ENCODE data around the gene CFAP141.
A peak's percentile ranks its signal among the peaks of the same experiment; 100 is the strongest.

CFAP141 gene

DNA sequence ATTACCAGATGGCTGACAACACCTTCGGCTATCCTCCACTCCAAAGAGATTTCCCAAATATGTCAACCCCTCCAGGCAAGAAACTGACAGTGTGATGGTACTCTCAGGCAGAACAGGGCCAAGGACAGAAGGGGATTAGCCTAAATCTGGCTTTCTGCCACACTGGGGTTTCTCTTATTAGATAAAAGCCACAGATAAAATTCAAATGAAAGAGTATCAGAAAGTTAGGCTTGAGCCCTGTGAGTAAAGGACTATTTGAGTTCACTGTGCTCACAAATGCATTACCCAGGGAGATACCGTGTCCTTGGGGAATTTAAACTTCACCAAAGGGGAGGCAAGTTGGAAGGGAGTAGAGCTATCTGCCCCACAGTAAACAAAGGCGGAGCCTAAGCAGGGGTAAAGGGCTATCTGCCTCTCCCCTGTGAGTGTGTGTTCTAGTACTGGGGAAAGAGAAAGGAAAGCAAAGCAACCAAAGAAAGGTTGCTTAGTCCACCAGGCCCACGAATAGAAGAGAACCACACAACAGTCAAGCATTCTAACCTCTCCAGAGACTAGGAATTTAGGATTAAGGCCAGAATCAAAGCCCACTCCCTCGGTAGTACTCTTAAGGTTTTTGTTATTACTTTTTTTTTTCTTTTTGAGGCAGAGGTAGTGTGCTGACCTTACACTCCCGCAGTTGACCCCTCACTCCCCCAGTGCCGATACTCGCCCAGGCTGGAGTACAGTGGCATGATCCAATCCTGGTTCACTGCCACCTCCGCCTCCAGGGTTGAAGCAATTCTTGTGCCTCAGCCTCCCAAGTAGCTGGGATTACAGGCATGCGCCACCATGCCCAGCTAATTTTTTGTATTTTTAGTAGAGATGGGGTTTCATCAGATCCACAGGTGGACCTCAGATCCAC is 27.0 kb downstream of the CFAP141 start:
- DNase-seq (ENCODE audit: insufficient read length, low spot score), result no peak
- no peak for TF ChIP-seq SPI1 (IDR thresholded peaks at IDR 0.05; ENCODE audit: low read depth, low read length)
- no peak for TF ChIP-seq PAX5 (IDR thresholded peaks at IDR 0.05; ENCODE audit: insufficient read depth, low read length, severe bottlenecking)
- no peak for TF ChIP-seq TAF1 (IDR thresholded peaks at IDR 0.05; ENCODE audit: low read depth, low read length)
- no peak for TF ChIP-seq POLR2A (IDR thresholded peaks at IDR 0.05; ENCODE audit: low read depth, low read length)
- no peak for TF ChIP-seq POLR2AphosphoS5 (IDR thresholded peaks at IDR 0.05; ENCODE audit: low read depth, low read length)
- no peak for TF ChIP-seq POU2F2 (IDR thresholded peaks at IDR 0.05; ENCODE audit: low read depth, low read length)
- FAIRE-seq, result no peak

DNA sequence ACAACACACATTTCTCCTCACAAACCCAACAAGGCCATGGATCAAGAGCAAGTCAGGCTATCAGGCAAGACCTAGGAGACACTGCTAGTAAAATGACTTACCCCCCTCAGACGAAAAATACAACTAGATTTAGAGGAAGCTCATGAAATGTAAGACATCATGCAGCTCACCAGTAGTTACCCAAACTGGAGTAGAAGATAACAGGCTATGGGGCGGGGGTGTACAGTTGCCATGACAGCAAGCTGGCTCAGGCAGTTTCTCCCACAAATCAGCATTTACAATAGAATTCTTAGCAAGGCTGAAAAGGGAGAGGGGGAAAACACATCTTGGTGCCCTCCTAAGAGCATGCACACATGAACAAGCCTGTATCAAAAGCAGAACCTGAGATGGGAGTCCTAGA is 28.1 kb downstream of the CFAP141 start:
- TF ChIP-seq PAX5 (IDR thresholded peaks at IDR 0.05; ENCODE audit: insufficient read depth, low read length, severe bottlenecking) (no peak), TAF1 (IDR thresholded peaks at IDR 0.05; ENCODE audit: low read depth, low read length) (no peak), POLR2A (IDR thresholded peaks at IDR 0.05; ENCODE audit: low read depth, low read length) (no peak), POLR2AphosphoS5 (IDR thresholded peaks at IDR 0.05; ENCODE audit: low read depth, low read length) (no peak), POU2F2 (IDR thresholded peaks at IDR 0.05; ENCODE audit: low read depth, low read length) (no peak), SPI1 (IDR thresholded peaks at IDR 0.05; ENCODE audit: low read depth, low read length) (no peak)

DNA sequence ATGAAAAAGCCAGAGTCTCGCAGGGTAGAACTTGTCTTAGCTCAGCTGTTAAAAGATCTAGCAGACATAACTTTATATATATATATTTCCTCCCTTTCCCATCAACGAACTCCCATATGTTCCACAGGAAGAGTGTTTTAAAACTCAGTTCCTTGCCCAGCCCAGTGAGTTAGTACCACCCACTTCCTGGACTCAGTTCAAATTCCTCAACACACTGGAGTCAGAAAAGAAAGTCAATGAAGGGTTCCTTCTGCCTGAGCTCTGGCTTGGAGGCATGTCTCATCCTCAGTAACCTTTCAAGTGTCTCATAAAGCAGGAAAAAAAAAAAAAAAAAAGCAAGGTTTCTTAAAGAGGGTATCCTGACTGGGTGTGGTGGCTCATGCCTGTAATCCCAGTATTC is 29.8 kb downstream of the CFAP141 start:
- DNase-seq (ENCODE audit: insufficient read length, low spot score), result no peak
- TF ChIP-seq SPI1 (IDR thresholded peaks at IDR 0.05; ENCODE audit: low read depth, low read length), result no peak
- no peak for TF ChIP-seq PAX5 (IDR thresholded peaks at IDR 0.05; ENCODE audit: insufficient read depth, low read length, severe bottlenecking)
- no peak for TF ChIP-seq POLR2AphosphoS5 (IDR thresholded peaks at IDR 0.05; ENCODE audit: low read depth, low read length)
- TF ChIP-seq TAF1 (IDR thresholded peaks at IDR 0.05; ENCODE audit: low read depth, low read length), result no peak
- TF ChIP-seq POU2F2 (IDR thresholded peaks at IDR 0.05; ENCODE audit: low read depth, low read length), result no peak
- no peak for TF ChIP-seq POLR2A (IDR thresholded peaks at IDR 0.05; ENCODE audit: low read depth, low read length)
- FAIRE-seq, result no peak

More for the DNA sequence above, 28.1 kb downstream of the CFAP141 start:
- FAIRE-seq (no peak), DNase-seq (ENCODE audit: insufficient read length, low spot score) (no peak)

DNA sequence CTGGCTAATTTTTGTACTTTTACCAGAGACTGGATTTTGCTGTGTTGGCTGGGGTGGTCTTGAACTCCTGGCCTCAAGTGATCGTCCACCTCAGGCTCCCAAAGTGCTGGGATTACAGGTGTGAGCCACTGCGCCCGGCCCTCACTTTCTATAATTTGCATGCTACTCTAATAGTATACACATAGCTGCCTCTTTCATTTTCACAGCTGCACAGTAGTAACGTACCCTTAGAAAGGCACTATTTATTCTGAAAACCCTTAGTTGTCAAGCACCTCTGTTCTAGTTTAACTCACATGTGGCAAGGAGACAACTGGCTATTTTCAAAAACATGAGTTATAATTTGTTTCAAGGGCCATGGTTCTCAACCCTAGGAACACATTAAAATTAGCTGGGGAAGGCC is 31.5 kb downstream of the CFAP141 start:
- TF ChIP-seq TAF1 (IDR thresholded peaks at IDR 0.05; ENCODE audit: low read depth, low read length) (no peak), POLR2A (IDR thresholded peaks at IDR 0.05; ENCODE audit: low read depth, low read length) (no peak), POU2F2 (IDR thresholded peaks at IDR 0.05; ENCODE audit: low read depth, low read length) (no peak), SPI1 (IDR thresholded peaks at IDR 0.05; ENCODE audit: low read depth, low read length) (no peak), PAX5 (IDR thresholded peaks at IDR 0.05; ENCODE audit: insufficient read depth, low read length, severe bottlenecking) (no peak), POLR2AphosphoS5 (IDR thresholded peaks at IDR 0.05; ENCODE audit: low read depth, low read length) (no peak)
- FAIRE-seq (no peak), DNase-seq (ENCODE audit: insufficient read length, low spot score) (no peak)

DNA sequence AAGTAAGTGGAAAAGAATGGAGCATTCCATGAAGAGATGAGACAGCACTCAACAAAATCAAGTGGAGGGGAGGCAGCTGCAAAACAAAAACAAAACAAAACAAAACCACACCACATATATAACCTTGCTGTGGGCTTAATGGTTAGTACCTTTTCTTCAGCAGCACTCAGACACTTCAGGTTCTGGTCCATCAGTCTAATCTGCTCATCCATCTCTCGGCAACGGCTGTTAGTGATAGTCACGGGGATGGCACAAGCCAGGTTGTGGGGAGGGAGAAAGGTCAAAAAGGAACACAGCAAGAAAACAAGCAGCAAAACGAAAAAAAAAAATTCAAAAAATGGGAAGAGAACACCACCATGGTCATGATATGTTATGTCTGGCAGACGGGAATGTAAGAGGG is 34.3 kb downstream of the CFAP141 start:
- FAIRE-seq (no peak), DNase-seq (ENCODE audit: insufficient read length, low spot score) (no peak)
- TF ChIP-seq SPI1 (IDR thresholded peaks at IDR 0.05; ENCODE audit: low read depth, low read length) (no peak), POU2F2 (IDR thresholded peaks at IDR 0.05; ENCODE audit: low read depth, low read length) (no peak), POLR2AphosphoS5 (IDR thresholded peaks at IDR 0.05; ENCODE audit: low read depth, low read length) (no peak), PAX5 (IDR thresholded peaks at IDR 0.05; ENCODE audit: insufficient read depth, low read length, severe bottlenecking) (no peak), TAF1 (IDR thresholded peaks at IDR 0.05; ENCODE audit: low read depth, low read length) (no peak), POLR2A (IDR thresholded peaks at IDR 0.05; ENCODE audit: low read depth, low read length) (no peak)

DNA sequence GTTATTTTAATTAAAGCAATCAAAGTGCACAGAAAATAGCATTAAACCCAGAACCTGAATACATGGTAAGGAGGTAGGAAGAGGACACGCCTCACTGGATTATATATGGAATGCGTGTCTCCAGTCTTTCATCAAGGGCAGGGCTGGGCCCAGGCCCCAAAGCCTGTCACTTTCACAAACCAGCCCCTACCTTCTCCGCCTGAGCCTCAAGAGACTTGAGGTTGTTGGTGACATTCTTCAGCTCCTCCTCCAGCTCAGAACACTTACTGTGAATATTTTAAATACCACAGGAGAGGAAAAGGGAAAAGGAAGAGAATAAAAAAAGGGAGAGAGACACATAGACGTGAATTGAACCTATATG is 34.9 kb downstream of the CFAP141 start:
- TF ChIP-seq SPI1 (IDR thresholded peaks at IDR 0.05; ENCODE audit: low read depth, low read length) (no peak), PAX5 (IDR thresholded peaks at IDR 0.05; ENCODE audit: insufficient read depth, low read length, severe bottlenecking) (no peak), TAF1 (IDR thresholded peaks at IDR 0.05; ENCODE audit: low read depth, low read length) (no peak), POLR2A (IDR thresholded peaks at IDR 0.05; ENCODE audit: low read depth, low read length) (no peak), POU2F2 (IDR thresholded peaks at IDR 0.05; ENCODE audit: low read depth, low read length) (no peak), POLR2AphosphoS5 (IDR thresholded peaks at IDR 0.05; ENCODE audit: low read depth, low read length) (no peak)
- no peak for FAIRE-seq

DNA sequence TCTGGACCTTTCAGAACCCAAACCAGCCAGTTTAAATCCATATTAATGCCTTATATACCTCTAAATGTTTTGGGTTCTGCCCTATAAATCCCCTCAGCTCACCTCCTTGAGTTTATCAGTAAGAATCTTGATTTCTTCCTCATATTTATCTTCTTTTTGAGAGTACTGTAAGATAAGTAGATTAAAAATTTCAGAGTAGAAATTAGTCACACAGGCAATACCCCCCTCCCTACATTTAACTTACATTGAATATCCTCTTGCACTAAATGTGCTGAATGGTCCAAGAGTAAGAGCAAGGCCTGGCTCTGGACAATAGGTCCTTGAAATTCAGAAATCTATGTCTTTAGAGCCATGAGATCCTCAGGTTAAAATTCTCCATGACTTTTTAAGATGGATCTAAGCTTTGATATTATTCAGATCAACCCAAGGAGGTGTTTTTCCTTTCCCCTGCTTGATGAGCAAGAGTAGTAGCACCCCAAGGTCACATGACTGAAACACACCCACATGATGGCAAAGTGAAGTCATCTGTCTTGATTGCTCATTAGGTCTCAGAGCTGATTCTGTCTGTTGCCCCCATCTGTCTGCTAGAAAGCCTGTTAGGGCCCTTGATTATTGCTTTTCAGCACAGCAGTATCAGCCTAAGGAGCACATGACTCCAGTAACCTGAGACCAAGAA is 35.4 kb downstream of the CFAP141 start:
- TF ChIP-seq SPI1 (IDR thresholded peaks at IDR 0.05; ENCODE audit: low read depth, low read length) (no peak), POU2F2 (IDR thresholded peaks at IDR 0.05; ENCODE audit: low read depth, low read length) (no peak), POLR2AphosphoS5 (IDR thresholded peaks at IDR 0.05; ENCODE audit: low read depth, low read length) (0 out of 2 replicates have a peak, but pooled peaks have one; percentile 32), PAX5 (IDR thresholded peaks at IDR 0.05; ENCODE audit: insufficient read depth, low read length, severe bottlenecking) (no peak)
- FAIRE-seq, result peak; percentile 71
- no peak for DNase-seq (ENCODE audit: insufficient read length, low spot score)

More for the DNA sequence above, 34.9 kb downstream of the CFAP141 start:
- no peak for DNase-seq (ENCODE audit: insufficient read length, low spot score)

DNA sequence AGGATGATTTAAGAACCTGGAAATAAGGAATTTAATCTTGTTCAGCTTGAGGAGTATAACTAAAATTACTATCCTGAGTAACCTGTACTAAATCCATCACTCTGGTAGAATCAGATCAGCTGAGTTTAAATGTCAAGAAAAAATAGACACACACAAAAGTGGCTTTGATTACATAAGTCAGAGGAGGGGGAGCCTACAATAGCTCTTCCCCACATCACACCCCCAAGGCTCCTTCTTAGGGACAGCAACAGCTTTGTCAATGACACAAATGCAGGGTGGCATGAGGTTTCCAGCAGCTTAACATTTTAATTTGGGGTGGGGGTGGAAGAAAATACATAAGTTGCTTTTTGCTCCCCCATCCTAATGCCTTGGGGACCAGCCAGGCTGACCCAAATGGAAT is 38.7 kb downstream of the CFAP141 start:
- no peak for DNase-seq (ENCODE audit: insufficient read length, low spot score)
- no peak for FAIRE-seq
- TF ChIP-seq PAX5 (IDR thresholded peaks at IDR 0.05; ENCODE audit: insufficient read depth, low read length, severe bottlenecking), result no peak
- TF ChIP-seq POU2F2 (IDR thresholded peaks at IDR 0.05; ENCODE audit: low read depth, low read length), result no peak
- no peak for TF ChIP-seq POLR2A (IDR thresholded peaks at IDR 0.05; ENCODE audit: low read depth, low read length)
- no peak for TF ChIP-seq TAF1 (IDR thresholded peaks at IDR 0.05; ENCODE audit: low read depth, low read length)
- TF ChIP-seq POLR2AphosphoS5 (IDR thresholded peaks at IDR 0.05; ENCODE audit: low read depth, low read length), result no peak
- TF ChIP-seq SPI1 (IDR thresholded peaks at IDR 0.05; ENCODE audit: low read depth, low read length), result no peak

DNA sequence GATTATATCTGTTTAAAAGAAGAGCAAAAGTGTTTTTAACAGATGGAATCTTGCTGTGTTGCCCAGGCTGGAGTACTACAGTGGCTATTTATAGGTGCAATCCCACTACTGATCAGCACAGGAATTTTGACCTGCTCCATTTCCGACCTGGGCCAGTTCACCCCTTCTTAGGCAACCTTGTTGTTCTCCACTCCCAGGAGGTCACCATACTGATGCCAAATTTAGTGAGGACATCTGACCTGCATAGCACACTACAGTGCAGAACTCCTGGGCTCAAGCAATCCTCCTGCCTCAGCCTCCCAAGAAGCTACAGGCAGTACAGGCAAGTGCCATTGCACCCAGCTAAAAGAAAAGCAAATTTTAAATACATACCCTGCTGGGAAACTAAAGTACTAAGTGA is 39.9 kb downstream of the CFAP141 start:
- DNase-seq (ENCODE audit: insufficient read length, low spot score) (no peak), FAIRE-seq (no peak)
- TF ChIP-seq POU2F2 (IDR thresholded peaks at IDR 0.05; ENCODE audit: low read depth, low read length) (no peak), POLR2A (IDR thresholded peaks at IDR 0.05; ENCODE audit: low read depth, low read length) (no peak), PAX5 (IDR thresholded peaks at IDR 0.05; ENCODE audit: insufficient read depth, low read length, severe bottlenecking) (no peak), POLR2AphosphoS5 (IDR thresholded peaks at IDR 0.05; ENCODE audit: low read depth, low read length) (no peak), SPI1 (IDR thresholded peaks at IDR 0.05; ENCODE audit: low read depth, low read length) (no peak), TAF1 (IDR thresholded peaks at IDR 0.05; ENCODE audit: low read depth, low read length) (no peak)

Measured in GM12891 (cell line).